Psoas muscle (tissue), 8 donors: ENCODE measurements around the gene ZBTB7C. TPM values are rescaled to one million over a fixed set of nuclear protein-coding genes. Genes with fewer than 3 reads are reported as not detected.

Source experiments
- ATAC-seq, 4 donors: fragments of 200-7000 bp; cut with Tn5 transposase; one replicate each; pipeline ENCODE4 v1.9.1; 2020; ENCODE audit warnings: moderate library complexity in 3 of 4, mild to moderate bottlenecking in 2 of 4
- DNase-seq, 2 donors: peaks; one replicate each; pipeline ENCODE4 v3.0.0-alpha.2; 2020
- H3K27ac ChIP-seq: fragments of 200-600 bp; one replicate; pipeline ENCODE4 v1.8.0; 2022
- H3K27me3 ChIP-seq, 3 donors: fragments of 200-600 bp in 1 of 3; one replicate each; pipeline versions ENCODE4 v1.6.1 to v1.8.0; 2013 to 2022; ENCODE audit warnings: low read length in 2 of 3, mild to moderate bottlenecking in 2 of 3, moderate library complexity in 1 of 3; ENCODE audit not compliant: insufficient read depth in 3 of 3
- H3K36me3 ChIP-seq, 2 donors: fragments of 200-600 bp in 1 of 2; one replicate each; pipeline versions ENCODE4 v1.6.1 to v1.8.0; 2013 to 2022; ENCODE audit warnings: low read depth in 1 of 2, mild to moderate bottlenecking in 1 of 2, moderate library complexity in 1 of 2; ENCODE audit not compliant: insufficient read depth in 1 of 2
- H3K4me1 ChIP-seq: fragments of 200-600 bp; one replicate; pipeline ENCODE4 v1.8.0; 2022
- H3K4me3 ChIP-seq: fragments of 200-600 bp; one replicate; pipeline ENCODE4 v1.8.0; 2022; ENCODE audit warnings: mild to moderate bottlenecking
- H3K9me3 ChIP-seq: fragments of 200-600 bp; one replicate; pipeline ENCODE4 v1.8.0; 2022
- WGBS, 3 donors: extraction: QIAGEN DNeasy Blood & Tissue Kit; methylation state at CpG; one replicate each; pipeline versions ENCODE4 v1.1.6 to v1.1.7; 2013; 5-methylcytosine and 5-hydroxymethylcytosine counted together
- intact Hi-C, 2 donors: fragments of 100-400 bp; cut with DNase I; formaldehyde crosslinking; loops; one replicate each; pipeline versions ENCODE4 v1.11.0 to v1.14.2; 2022
- polyA plus RNA-seq, 3 donors: library from polyadenylated mRNA; stranded (reverse); fragments of 200-250 nt; gene quantifications; one replicate each; pipeline ENCODE4 v1.2.3, GENCODE V29; 2013
- total RNA-seq, 4 donors: library from RNA; stranded (reverse); fragmentation: NEBNext Ultra II Directional in 2 of 4; extraction: Animal tissue kit (Norgen Biotek cat#: 25700) in 2 of 4; gene quantifications; one replicate each; pipeline versions ENCODE4 v1.2.1 to v1.2.4, GENCODE V29; 2021 to 2023
- TF ChIP-seq, protein P1 (sequence below): fragments of 200-600 bp; IDR thresholded peaks from one replicate; pipeline ENCODE4 v1.8.0; 2022; ENCODE audit warnings: antibody characterized with exemption
- donor health status: healthy with polysubstance abuse.
- donor health status: DM: no; HTN: no; CAD: no; lungs with moderate emphysema.
- donor health status: Bipolar disorder and iron deficiency.
- donor health status: healthy.
- donor health status: DM: yes; HTN: yes; CAD: no.
- donor health status: DM: no; HTN: no; CAD: no.
- donor health status: DM: no; HTN: no; CAD: no.
- donor health status: DM: yes; HTN: yes; CAD: no.

Gene ZBTB7C
- total and polyA plus RNA-seq, 7 donors: 0.34 to 2.9 (median 0.78) TPM

DNA sequence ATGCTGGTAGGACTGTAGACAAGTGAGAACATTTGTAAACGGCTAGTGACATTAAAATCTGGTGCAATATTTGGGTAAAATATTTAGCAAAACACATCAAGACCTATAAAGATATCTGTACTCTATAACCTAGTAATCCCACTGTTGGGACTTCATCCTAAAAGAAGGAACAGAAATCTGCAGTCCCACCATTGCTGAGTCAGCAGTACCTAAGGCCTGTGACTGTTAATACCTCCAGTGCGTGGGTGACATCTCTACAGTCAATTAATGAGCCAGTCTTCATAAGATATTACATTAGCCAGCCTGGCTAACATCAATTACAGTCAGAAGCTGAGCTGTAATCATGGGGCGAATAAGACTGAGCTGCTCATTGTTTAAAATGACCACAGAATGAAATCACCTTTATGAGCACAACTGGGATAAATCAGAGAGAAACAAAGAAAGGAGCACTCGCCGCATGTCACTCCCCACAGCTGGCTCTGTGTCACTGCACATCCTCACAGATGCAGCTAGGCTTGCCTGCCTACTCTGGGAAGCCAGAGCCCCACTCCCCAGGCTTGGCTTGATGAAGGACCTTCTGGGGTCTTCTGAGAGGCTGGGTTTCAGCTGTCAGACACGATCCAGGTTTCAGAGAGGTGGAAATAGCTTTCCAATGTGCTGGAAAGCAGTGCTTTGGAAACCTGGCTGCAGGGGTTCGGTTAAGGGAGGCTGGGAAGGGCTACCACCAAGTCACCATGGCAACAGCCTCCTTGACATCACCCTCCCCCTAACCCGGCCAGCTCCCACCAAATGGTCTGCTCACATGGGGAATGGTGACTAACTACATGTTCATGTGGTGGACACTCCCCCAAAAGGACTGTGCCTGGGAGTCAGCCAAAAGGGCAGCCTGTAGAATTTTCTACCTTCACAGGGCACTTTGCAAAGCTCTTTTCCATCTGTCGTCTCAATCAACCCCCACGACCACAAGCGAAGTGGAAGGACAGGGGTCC, 145.0 kb downstream of the ZBTB7C start:
- H3K27me3 ChIP-seq: no peaks in the 10 kb centered on the region
- no peaks in the 10 kb centered on the region for H3K4me1 ChIP-seq
- no peaks in the 10 kb centered on the region for H3K36me3 ChIP-seq
- intact Hi-C loops: no loop called here
- H3K9me3 ChIP-seq: no peaks in the 10 kb centered on the region
- ATAC-seq (no peak), DNase-seq (no peak)
- 59 to 78% (median 63%) methylated on average over 11 of the region's 11 CpGs for WGBS, 3 donors
- no peak overlapping the region for H3K27ac ChIP-seq
- TF ChIP-seq, protein P1, sequence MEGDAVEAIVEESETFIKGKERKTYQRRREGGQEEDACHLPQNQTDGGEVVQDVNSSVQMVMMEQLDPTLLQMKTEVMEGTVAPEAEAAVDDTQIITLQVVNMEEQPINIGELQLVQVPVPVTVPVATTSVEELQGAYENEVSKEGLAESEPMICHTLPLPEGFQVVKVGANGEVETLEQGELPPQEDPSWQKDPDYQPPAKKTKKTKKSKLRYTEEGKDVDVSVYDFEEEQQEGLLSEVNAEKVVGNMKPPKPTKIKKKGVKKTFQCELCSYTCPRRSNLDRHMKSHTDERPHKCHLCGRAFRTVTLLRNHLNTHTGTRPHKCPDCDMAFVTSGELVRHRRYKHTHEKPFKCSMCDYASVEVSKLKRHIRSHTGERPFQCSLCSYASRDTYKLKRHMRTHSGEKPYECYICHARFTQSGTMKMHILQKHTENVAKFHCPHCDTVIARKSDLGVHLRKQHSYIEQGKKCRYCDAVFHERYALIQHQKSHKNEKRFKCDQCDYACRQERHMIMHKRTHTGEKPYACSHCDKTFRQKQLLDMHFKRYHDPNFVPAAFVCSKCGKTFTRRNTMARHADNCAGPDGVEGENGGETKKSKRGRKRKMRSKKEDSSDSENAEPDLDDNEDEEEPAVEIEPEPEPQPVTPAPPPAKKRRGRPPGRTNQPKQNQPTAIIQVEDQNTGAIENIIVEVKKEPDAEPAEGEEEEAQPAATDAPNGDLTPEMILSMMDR: no peak
- H3K4me3 ChIP-seq: no peak overlapping the region

DNA sequence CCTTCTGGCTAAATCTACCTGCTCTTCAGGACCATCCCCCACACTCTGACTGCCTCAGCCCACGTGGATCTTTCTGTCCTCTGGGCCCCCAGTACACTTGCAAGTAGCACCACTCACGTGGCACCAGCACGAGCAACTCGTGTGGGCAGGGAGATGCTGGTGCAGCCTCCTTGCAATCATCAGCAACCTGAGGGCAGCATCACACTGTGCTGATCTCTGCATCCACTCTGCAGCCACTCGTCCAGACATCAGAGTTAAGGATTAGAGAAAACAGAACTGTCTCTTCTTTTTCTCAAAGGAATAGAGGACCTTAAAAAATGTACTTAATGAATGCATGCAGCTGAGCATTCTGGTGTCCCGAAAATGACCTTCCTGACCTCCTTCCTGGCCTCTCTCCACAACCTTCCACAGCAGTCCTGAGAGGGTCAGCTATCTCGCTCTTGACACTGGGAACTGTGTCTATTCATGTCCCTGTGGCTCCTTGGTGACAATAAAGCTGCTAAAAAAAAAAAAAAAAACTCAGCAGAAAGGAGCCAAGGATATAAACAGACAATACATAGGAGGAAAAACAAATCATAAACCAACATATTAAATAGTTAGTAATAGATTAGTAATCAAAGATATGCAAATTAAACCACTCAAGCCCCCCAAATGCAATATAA, 145.9 kb downstream of the ZBTB7C start:
- Histone ChIP-seq H3K4me1 (no peaks in the 10 kb centered on the region), H3K4me3 (no peak overlapping the region), H3K36me3 (no peaks in the 10 kb centered on the region), H3K27ac (no peak overlapping the region), H3K27me3 (no peaks in the 10 kb centered on the region), H3K9me3 (no peaks in the 10 kb centered on the region)
- DNase-seq (no peak), ATAC-seq (no peak)
- intact Hi-C loops: no loop called here
- WGBS, 3 donors: 66 to 75% (median 69%) methylated on average over 7 of the region's 7 CpGs
- TF ChIP-seq, protein P1: no peak

DNA sequence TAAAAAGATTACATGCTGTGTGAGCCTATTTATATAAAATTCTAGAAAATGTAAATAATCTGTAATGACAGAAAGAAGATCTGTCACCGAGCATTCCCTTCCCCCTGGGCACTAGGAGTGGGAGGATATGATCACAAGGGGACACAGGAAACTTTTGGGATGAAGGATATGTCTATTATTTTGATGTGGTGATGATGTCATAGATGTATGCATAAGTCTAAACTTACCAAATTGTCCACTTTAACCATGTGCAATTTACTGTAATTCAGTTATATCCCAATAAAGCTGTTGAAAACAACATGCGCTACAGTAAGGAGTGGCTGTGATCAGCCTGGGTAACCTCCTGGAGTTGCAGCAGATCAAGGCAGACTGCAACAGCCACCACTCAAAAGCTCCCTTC, 148.9 kb downstream of the ZBTB7C start:
- ATAC-seq: no peak
- no peaks in the 10 kb centered on the region for H3K36me3 ChIP-seq
- intact Hi-C loops: no loop called here
- peaks cover 14% of the 10 kb centered on the region for H3K9me3 ChIP-seq
- H3K27ac ChIP-seq: no peak overlapping the region
- no peaks in the 10 kb centered on the region for H3K4me1 ChIP-seq
- TF ChIP-seq, protein P1: no peak
- WGBS, 3 donors: 92 to 96% (median 92%) methylated on average over 2 of the region's 2 CpGs
- H3K27me3 ChIP-seq: no peaks in the 10 kb centered on the region
- DNase-seq: no peak
- H3K4me3 ChIP-seq: no peak overlapping the region

DNA sequence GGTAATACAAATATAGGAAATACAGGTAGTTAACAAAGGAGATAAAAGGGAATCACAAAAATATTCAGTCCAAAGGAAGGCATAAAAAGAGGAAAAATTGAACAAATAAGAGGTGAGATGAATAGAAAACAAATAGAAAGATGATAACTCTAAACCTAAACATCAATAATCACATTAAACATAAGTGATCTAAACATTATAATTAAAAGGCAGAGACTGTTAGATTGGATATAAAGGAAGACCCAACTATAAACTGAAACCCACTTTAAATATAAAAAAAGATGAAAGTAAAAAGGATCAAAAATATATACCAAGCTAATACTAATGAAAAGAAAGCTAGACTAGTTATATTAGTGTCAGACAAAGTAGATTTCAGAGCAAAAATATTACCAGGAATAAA, 152.3 kb downstream of the ZBTB7C start:
- Histone ChIP-seq H3K4me3 (no peak overlapping the region), H3K27me3 (no peaks in the 10 kb centered on the region), H3K9me3 (peaks cover 14% of the 10 kb centered on the region), H3K27ac (no peak overlapping the region), H3K4me1 (no peaks in the 10 kb centered on the region), H3K36me3 (no peaks in the 10 kb centered on the region)
- DNase-seq: no peak
- no peak for ATAC-seq
- intact Hi-C loops: no loop called here
- TF ChIP-seq, protein P1: no peak
